Endothelial cell of umbilical vein (primary cell): ENCODE data around the gene ZSWIM7.

Experiments
- EZH2 ChIP-seq: IDR thresholded peaks from 2 replicates; pipeline ENCODE4 v1.6.1; 2012; ENCODE audit warnings: borderline replicate concordance, low read depth, mild to moderate bottlenecking, moderate library complexity, low read length, inconsistent platforms; ENCODE audit not compliant: severe bottlenecking
- GATA2 ChIP-seq: IDR thresholded peaks from 2 replicates; pipeline ENCODE4 v1.7.0; 2011; ENCODE audit warnings: low read depth, mild to moderate bottlenecking, moderate library complexity, mixed read lengths, low read length; ENCODE audit not compliant: insufficient read length, insufficient read depth
- MYC ChIP-seq: IDR thresholded peaks from one replicate; pipeline ENCODE4 v1.6.1; 2011; ENCODE audit warnings: mild to moderate bottlenecking, low read depth, low read length
- POLR2A ChIP-seq: IDR thresholded peaks from 2 replicates; pipeline ENCODE4 v1.6.1; 2012; ENCODE audit warnings: low read depth, mild to moderate bottlenecking, control low read depth, low read length
- POLR2AphosphoS5 ChIP-seq: IDR thresholded peaks from 2 replicates; pipeline ENCODE4 v1.6.1; 2012; ENCODE audit warnings: low read depth, mild to moderate bottlenecking, control low read depth, low read length, moderate library complexity; ENCODE audit not compliant: insufficient read depth
- TF ChIP-seq, protein P1 (sequence below), 2 donors: IDR thresholded peaks; 1 replicate in 1 of 2; 2 replicates in 1 of 2; pipeline ENCODE4 v1.5.1; 2011; ENCODE audit warnings: low read length in 2 of 2, mild to moderate bottlenecking in 2 of 2, moderate library complexity in 2 of 2, control low read depth in 1 of 2, inconsistent platforms in 1 of 2, low read depth in 1 of 2; ENCODE audit not compliant: insufficient read depth in 1 of 2; ENCODE audit errors: extremely low read depth in 1 of 2
- TF ChIP-seq, protein P2 (sequence below): IDR thresholded peaks from 2 replicates; pipeline ENCODE4 v1.6.1; 2011; ENCODE audit not compliant: insufficient read depth, insufficient read length

DNA sequence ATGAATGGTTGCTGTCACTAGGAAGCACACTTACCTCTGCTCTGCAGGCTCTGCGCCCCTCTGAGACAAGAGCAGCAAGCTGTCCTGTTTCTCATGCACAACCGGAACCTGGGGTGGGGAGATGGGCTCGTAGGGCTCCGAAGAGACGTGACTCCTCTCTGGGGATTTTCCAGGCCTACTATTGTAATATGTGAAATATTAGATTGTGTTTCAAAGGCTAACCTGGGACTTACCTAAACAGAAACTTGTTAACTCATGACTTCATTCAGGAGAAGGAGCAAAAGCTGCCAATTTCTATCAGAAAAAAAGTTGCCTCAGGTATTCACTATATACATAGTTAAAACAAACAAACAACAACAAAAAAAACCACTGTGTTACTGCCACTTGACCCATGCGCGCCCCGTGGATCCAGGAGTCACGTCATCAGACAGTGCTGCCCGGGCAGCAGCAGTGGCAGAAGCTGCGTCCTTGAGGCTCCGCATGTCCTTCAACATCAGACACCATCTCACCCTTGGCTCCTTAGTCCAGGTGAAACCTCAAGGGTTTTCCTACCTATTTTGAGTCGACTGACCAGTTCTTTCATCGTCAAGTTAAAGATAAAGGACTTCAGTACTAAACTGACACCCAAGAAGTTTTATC lies 49.4 kb upstream of the ZSWIM7 start:
- TF ChIP-seq EZH2 (no peak), POLR2AphosphoS5 (no peak), POLR2A (no peak), GATA2 (no peak), MYC (no peak)
- TF ChIP-seq, protein P1, sequence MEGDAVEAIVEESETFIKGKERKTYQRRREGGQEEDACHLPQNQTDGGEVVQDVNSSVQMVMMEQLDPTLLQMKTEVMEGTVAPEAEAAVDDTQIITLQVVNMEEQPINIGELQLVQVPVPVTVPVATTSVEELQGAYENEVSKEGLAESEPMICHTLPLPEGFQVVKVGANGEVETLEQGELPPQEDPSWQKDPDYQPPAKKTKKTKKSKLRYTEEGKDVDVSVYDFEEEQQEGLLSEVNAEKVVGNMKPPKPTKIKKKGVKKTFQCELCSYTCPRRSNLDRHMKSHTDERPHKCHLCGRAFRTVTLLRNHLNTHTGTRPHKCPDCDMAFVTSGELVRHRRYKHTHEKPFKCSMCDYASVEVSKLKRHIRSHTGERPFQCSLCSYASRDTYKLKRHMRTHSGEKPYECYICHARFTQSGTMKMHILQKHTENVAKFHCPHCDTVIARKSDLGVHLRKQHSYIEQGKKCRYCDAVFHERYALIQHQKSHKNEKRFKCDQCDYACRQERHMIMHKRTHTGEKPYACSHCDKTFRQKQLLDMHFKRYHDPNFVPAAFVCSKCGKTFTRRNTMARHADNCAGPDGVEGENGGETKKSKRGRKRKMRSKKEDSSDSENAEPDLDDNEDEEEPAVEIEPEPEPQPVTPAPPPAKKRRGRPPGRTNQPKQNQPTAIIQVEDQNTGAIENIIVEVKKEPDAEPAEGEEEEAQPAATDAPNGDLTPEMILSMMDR (IDR thresholded peaks at IDR 0.05; ENCODE audit: extremely low read depth in 1 of 2, insufficient read depth in 1 of 2, low read depth in 1 of 2, low read length in 2 of 2), result no peak
- TF ChIP-seq, protein P2, sequence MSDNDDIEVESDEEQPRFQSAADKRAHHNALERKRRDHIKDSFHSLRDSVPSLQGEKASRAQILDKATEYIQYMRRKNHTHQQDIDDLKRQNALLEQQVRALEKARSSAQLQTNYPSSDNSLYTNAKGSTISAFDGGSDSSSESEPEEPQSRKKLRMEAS, result no peak
